NB4 (cell line): ENCODE measurements around the gene TBCK.

ENCODE experiments used
- CTCF ChIP-seq: IDR thresholded peaks from one replicate; pipeline ENCODE4 v1.5.1; 2012; ENCODE audit warnings: low read depth, low read length
- MAX ChIP-seq: IDR thresholded peaks from 2 replicates; pipeline ENCODE4 v1.6.1; 2011; ENCODE audit warnings: low read depth, low read length

DNA sequence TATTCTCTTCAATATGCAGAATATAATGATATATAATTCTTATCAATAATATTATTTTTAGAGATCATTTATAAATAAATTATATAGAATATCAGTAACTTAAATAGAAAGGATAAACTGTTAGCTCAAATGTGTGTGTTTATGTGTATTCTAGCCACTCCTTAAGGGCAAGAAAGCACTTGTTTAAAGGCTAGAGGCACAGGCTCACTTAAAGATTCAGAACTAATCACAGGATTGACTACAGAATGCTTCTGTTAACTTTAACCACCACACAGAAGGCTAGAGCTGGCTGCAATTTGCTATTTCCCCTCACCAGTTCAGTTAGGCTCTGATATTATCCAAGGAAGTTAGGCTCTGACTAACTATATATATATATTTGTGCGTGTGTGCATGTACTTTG is 69.6 kb downstream of the TBCK start:
- no peak for TF ChIP-seq CTCF
- TF ChIP-seq MAX, result no peak
